GM19455 (cell line): ENCODE results near the gene SNAP47.
A peak's percentile ranks its signal among the peaks of the same experiment; 100 is the strongest.
"Not testable (repeated sequence)": the region's sequence is repeated elsewhere in the genome, so short reads cannot be mapped to it uniquely, and the experiment has no call there.

ENCODE experiments used
- ATAC-seq: cut with Tn5 transposase; IDR thresholded peaks from one replicate; pipeline ENCODE4 v1.9.1; 2021; ENCODE audit not compliant: unreplicated experiment

The SNAP47 gene, protein sequence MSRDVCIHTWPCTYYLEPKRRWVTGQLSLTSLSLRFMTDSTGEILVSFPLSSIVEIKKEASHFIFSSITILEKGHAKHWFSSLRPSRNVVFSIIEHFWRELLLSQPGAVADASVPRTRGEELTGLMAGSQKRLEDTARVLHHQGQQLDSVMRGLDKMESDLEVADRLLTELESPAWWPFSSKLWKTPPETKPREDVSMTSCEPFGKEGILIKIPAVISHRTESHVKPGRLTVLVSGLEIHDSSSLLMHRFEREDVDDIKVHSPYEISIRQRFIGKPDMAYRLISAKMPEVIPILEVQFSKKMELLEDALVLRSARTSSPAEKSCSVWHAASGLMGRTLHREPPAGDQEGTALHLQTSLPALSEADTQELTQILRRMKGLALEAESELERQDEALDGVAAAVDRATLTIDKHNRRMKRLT

DNA sequence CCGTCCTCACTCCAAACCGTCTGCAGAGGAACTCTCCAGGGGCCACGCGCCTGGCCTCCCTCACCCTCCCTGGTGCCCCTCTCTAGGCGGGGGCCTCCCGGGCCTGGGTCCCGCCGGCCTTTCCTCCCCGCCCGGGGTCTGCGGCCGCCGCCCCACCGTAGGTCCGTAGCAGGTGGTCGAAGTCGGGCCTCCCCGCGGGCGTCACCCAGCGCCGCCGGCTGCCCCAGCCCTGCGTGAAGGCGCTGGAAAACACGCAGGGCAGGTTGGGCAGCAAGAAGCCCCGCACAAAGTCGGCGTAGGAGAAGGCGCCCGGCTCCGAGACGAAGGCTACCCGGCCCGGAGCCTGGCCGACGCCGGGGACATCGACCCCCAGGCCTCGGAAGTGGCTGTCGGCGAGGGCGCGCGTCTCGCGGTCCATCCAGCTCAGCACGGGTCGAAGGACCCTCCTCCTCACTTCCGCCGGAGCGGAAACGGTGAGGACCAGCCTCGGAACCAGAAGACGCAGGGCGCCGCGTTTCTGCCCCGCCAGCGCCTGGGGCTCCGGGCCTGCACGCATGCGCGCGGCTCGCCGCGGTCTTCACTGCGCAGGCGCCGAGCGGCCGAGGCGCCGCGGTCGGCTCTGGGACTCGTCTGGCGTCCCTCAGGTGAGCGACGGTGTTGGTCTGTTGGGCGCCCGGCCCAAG, at the start of gene SNAP47, which contains the start of gene JMJD4:
SNAP47 (plus strand) TSS at position 580 of the 683 bp plus-strand sequence. CDS start 12,302 bp downstream, outside the sequence.
JMJD4 (minus strand) TSS at position 447 of the 683 bp plus-strand sequence; CDS start at position 418, 29 bp downstream.
- ATAC-seq, result peak; percentile 93

DNA sequence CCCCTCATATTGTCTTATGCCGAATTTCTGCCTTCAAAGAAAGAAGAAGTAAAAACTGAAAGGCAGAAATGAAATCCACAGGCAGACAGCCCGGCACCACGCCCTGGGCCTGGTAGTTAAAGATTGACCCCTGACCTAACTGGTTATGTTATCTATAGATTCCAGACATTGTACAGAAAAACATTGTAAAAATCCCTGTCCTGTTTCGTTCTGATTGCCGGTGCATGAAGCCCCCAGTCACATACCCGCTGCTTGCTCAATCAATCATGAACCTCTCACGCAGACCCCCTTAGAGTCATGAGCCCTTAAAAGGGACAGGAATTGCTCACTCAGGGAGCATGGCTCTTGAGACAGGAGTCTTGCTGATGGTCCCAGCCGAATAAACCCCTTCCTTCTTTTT, 49.4 kb upstream of the SNAP47 start:
- ATAC-seq, result no peak

DNA sequence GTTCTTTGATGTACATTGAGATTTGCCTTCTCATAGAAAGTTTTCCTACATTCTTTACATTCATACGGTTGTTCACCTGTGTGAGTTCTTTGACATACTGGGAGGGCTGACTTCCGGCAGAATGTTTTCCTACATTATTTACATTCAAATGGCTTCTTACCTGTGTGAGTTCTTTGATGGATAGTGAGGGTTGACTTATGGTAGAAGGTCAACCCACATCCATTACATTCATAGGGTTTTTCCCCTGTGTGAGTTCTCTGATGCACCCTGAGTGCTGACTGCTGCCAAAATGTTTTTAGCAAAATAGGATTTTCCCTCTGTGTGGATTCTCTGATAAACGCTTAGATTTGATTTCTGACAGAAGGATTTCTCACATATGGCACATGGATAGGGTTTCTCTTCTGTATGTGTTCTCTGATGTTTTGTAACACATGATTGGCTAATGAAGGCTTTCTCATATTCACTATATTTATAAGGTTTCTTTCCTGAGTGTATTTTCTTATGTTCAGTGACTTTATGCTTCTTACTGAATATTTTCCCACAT, 37.8 kb upstream of the SNAP47 start:
- no peak for ATAC-seq

DNA sequence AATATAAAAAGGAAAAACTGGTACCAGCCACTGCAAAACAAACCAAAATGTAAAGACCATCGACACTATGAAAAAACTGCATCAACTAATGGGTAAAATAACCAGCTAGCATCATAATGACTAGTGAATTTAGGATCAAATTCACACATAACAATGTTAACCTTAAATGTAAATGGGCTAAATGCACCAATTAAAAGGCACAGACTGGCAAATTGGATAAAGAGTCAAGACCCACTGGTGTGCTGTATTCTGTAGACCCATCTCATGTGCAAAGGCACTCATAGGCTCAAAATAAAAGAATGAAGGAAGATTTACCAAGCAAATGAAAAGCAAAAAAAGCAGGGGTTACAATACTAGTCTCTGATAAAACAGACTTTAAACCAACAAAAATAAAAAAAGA, 33.6 kb upstream of the SNAP47 start:
- not testable (repeated sequence) for ATAC-seq

DNA sequence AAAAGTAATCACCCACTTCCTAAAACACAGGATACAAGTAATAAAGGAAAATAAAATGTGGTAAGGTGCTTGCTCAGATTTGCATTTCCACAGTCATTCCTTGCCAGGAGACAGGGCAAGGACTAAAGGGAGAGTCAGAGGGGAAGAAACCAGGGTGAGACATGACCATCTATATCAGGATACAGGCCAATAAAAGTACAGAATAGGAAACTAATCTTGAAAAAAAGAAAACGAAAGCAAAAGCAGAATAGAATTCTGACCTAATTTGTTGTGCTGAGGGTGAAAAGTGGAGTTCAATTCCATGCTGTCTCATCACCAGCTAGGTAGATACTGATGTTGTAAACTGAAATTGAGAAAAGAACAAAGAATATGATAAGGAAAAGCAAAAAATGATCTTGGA, 27.4 kb upstream of the SNAP47 start:
- no peak for ATAC-seq

DNA sequence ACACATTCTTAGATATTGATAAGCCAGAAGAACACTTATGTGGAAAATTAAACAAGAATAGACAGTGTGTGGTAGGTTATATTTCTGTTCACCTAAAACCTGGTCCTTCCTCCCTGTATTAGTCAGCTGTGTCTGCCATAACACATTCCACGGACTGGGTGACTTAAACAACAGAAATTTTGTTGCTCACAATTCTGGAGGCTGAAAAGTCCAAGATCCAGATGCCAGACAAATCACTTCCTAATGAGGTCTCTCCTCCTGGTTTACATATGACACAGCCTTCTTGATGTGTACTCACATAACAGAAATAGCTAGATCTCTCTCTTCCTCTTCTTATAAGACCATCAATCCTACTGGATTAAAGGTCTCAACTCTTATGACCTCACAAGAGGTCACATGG, 25.8 kb upstream of the SNAP47 start:
- no peak for ATAC-seq

DNA sequence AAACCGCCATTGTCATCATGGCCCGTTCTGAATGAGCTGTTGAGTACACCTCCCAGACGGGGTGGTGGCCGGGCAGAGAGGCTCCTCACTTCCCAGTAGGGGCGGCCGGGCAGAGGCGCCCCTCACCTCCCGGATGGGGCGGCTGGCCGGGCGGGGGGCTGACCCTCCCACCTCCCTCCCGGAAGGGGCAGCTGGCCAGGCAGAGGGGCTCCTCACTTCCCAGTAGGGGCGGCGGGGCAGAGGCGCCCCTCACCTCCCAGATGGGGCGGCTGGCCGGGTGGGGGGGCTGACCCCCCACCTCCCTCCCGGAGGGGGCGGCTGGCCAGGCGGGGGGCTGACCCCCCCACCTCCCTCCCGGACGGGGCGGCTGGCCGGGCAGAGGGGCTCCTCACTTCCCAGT, 24.8 kb upstream of the SNAP47 start:
- not testable (repeated sequence) for ATAC-seq

DNA sequence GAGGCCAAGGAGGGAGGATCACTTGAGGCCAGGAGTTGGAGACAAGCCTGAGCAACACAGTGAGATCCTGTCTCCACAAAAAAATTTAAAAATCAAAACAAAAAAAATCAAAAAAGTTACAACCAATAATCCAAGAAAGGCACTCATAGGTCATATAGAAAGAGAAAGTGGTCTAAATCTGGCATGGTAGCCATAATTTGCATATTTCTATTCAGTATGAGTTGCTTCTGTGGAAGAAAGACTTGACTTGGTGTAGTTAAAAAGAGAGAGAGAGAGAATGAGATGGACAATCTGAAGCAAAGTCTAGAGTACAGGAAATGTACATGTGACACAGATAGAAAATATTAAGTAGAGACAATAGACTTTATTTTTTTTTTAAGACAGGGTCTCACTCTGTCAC, 22.6 kb upstream of the SNAP47 start:
- no peak for ATAC-seq

DNA sequence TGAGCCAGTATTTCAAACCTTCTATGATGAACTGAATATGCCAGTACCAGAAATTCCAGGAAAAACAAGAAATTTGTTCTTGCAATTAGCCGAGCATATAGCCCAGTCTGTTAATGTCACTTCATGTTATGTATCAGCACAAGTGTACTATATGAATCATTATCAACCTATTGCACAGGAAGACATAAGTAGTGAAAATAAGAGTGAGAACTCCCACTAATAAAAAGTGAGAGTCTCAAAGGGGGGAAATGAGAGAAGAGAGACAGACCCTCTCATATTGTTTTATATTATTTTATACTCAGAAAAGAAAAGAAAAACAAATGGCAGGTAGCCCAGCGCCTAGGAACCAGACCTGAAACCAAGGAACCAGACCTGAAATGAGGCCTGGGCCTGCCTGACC, 16.3 kb upstream of the SNAP47 start:
- no peak for ATAC-seq

DNA sequence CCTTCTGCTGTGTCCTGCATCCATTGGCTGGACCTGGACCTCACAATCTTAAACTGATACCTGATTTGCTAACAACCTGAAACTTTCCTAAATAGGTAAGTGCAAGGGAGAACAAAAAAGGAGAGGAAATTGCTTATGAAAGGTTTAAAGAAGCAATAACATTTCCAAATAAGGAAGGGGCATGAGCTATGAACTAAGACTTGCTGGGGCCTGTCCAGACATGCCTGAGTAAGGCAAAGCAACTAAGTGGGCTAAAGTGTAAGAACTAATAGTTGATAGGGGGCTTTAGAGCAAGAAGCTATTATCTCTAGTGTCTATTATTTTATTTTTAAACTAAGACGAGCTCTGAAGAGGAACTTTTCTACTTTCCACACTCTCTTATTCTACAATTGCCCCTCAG, 11.8 kb upstream of the SNAP47 start:
- ATAC-seq, result no peak

DNA sequence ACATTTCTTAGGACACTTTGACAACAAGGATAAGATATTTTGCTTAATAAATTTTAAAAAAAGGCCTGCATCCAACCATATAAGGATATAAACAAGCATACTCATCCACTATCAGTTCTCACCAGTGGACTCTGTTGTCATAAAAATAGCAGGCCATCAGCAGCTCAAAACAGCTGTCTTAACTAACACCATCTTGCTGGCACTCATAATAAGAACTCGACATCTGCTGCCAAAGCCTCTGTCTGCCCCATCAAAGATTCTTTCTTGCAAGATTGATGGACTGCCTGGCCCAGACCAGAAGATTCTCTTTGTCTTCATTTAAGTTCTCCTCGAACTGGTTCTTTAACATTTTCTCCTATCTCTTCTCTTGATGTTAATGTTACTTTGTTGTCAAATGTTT, 10.2 kb upstream of the SNAP47 start:
- no peak for ATAC-seq

DNA sequence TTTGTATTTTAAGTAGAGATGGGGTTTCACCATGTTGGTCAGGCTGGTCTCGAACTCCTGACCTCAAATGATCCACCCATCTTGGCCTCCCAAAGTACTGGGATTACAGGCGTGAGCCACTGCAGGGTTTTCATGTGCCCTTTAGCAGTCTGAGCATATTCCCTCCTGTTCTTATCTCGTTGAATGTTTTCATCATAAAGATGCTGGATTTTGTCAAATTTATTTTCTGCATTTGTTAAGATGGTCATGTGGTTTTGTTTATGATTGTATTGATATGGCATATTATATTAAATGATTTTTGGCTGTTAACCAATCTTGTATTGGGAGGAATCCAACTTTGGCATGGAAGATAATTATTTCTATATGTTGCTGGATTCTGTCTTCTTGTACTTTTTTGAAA, 8.9 kb upstream of the SNAP47 start:
- no peak for ATAC-seq

DNA sequence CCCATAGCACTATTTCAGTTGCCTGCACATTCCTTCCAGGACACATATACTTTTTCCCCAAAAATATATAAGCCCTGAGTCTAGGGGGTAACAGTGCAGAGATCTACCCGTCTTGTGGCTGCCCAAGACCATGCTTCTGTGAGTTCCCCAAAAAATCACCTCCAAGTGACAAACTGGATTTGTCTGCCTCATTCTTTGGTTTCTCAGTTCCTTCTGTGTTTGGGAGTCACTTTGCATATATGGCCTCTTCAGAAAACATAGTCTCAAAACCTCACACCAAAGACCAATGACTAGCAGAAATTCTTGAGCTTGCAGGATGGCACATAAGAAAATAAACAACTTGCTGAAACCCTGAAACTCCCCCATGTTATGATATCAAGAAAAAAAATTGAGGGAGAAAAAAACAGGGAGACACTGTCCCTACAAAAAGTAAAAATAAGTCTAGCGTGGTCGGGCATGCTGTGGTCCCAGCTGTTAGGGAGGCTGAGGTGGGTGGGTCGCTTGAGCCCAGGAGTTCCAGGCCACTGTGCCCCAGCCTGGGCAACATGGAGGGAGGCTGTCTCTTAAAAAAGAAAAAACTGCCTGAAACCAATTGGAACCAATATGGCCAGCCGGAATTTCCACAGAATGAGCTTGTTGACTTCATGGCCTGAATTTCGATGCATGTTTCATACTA, 8.2 kb upstream of the SNAP47 start:
- no peak for ATAC-seq

DNA sequence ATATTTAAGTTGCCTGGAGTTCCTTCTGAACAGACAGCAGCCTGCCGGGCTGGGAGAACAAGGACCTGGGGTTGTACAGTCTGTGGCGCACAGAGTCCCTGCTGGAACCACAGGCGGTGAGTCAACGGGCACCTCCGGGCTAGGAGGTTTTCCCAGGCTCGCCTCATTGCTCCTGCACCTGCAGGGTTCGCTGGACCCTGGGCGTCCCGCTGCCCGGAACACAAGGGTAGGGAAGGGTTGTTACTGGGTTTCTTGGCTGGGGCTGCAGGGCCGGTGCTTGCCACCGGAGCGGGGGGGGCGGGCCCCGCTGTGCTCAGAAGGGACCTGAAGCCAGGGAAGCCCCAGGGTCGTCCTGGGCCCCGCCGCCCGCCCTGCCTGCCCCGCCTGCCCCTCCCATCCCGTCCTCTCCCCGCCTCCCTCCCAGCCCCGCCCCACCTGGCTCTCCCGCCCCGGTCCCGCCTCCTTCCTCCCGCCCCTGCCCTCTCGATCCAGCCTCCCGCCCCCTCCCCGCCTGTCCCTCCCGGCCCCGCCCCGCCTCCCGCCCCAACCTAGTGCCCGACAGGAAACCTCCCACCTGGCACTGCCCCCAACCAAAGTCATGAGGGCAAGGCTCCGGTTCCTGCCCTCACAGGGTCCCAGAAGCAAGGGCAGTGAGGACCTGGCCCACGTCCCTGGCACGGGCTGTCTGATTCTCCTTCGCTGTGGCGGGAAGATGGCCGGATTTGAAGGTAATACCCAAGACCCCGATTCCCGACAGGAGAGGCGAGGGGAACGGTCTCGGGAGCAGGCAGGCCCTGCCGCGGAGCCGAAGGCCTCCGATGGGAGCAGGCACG, 7.0 kb upstream of the SNAP47 start:
- peak; percentile 39 for ATAC-seq

DNA sequence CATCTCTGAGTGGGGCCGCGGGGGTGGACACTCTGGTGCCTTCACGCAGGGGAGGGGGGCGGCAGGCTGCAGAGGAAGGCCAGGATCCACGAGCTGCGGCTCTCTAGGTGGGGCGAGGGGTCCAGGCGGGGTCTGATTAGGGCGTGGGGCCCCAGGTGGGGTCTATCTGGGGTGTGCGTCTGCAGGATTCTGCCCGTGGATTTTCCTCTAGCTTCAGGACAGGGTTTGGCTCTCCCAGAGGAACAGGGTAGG, 6.4 kb upstream of the SNAP47 start:
- ATAC-seq, result peak; percentile 3

DNA sequence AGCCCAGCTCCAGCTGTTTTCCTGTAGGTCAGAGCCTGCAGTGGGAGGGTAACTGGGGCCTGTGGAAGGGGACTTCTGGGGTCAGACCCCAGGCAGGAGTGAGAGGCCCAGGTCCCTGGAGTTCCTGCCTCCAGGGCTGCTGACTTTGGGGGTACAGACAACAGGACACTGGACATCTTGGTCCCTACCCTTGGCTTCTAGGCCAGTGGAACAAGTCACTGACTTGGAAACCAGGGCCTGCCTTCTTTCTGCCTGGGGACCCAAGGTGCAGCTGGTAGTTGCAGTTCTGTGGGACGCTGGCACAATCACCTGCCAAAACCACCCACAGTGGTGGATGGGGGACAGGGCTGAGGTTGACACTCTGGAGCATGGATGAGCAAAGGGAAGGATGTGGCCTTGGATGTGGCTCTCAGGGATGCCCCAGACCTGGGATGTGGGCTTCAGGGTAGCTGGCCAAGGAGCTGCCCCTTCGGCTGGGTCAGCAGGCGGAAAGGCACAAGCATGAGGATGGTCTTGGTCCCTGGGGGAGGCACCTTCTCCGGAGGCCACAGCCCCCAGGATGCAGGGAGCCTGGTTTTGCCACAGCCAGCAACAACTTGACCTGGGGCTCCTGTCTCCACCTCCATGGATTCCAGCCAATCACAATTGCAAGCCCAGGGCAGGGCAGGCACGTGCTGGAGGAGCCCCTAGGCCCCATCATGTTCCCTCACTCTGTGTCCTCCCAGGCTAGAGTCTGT, 5.9 kb upstream of the SNAP47 start:
- ATAC-seq, result no peak

DNA sequence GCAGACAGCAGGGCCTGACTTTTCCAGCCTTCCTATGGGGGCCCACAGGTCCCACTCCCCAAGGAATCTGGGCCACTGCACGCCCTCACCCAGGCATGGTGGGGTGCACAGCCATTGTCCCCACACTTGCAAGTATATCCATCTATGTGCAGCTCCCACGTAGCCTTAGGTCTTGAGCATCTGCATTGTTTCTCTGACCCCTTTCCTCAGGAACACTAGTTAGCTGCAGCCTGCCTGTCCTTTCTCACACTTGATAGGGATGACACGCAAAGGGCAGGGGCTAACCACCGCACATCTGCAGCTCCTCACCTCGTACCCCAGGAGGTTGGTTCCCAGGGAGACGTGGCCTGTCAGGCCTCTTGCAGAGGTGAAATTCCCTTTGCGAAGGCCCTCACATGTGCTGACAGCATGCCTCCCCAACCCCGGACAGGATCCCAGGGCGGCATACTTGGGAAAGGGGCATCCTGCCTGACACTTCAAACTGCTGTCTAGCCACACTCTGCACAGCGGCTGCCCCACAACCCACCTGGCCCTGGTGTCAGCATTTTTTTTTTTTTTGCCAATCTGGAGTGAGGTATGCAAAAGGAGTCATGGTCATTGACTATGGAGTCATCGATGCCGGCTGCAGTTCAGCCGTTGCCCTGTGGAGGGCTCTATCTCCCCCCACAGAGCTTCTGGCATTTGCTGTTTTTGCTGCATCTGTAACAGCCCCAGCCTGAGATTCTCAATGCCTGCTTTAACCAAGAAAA, 5.2 kb upstream of the SNAP47 start:
- ATAC-seq, result no peak

DNA sequence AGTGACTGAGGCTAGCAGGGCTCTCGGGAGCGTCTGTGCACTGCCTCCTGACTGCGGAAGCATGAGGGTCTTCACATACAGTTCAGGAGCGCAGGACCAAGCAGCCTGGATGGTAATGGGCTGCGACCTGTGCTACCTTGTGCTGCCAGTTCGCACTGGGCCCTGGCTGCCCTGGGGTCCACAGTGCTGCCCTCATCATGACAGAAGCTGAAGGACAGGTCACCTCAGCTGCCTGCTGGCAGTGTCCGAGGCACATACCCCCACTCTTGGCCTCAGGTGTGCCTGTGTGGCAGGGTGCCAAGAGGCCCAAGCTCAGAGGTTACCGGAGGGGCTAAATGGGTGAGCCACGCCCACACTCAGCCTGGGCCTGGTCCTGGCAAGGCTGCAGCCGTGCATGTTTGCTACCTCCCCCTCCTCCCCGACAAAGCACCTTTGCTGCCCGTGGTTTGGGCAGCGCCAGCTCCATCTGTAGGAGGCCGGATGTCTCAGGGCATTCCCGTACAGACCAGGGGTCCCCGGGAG, 4.5 kb upstream of the SNAP47 start:
- ATAC-seq, result no peak

DNA sequence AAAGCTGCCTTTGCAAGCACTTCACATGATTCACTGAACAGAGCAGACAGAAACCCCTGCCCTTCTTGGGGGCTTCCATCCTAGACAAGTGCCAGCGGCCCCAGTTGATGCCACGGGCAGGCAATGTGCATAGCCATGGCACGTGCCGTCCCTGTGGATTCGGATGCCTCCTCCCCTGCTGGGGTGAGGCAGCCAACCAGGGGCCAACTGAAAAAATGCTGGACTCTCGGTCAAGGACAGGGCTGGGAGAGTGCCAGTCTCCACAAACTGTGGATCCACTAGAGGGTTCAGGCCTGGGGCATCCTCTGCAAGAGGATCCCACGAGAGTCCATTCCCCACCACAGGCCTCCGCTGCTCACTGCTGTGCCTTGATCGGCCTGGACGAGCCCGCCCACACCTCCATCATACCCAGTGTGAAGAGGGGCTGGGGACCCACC, 4.0 kb upstream of the SNAP47 start:
- ATAC-seq, result no peak
